ENCODE data around the gene ETV6. TPM values are rescaled to one million over a fixed set of nuclear protein-coding genes. Genes with fewer than 3 reads are reported as not detected.

Gene ETV6
- total RNA-seq, 2 experiments from 2014 or later: 17.1 to 19.3 TPM

DNA sequence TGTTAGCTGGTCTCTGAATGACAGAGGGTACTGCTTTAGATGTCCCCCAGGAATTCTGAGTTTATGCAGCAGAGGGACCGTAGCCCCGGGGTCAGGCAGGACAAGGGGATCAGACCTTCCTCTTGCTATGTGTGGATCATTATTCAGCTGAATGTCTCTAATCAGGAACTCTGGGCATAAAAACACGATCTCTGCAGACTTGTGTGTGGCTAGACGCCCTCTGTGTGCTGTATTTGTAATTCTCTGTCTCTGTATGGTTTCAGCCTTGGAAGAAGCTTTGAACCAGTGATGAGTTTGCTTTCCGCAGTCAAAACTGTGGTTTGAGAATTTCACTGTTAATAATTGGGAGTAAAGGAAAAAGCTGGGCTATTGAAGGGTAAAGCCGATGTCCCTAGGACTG is 125.3 kb downstream of the ETV6 start:
- intact Hi-C loops (cut with micrococcal nuclease; ENCODE audit: unreplicated experiment): no loop called here
- no peak overlapping the region for H3K27ac ChIP-seq (ENCODE audit: low read depth, low read length, poor library complexity, severe bottlenecking)
- H3K9me3 ChIP-seq (ENCODE audit: low read length): no peaks in the 10 kb centered on the region
- POLR2A ChIA-PET: interaction anchor here (0.6 to 2.3 kb wide), 4 partner anchors 13 to 132 kb away, joined by 3 to 9 read pairs (median 4); no protein-coding TSS in a partner anchor
- H3K36me3 ChIP-seq (ENCODE audit: insufficient read depth, low read length): peaks cover 11% of the 10 kb centered on the region; the same call in 1 of the 2 replicates
- no peak overlapping the region; the same call in 1 of the 2 replicates for H2AFZ ChIP-seq (ENCODE audit: low read length)
- BruUV-seq (replicated peaks): no TSS peak
- no peak for DNase-seq (ENCODE audit: low spot score)
- no peak for TF ChIP-seq EZH2phosphoT487 (IDR thresholded peaks at IDR 0.05; ENCODE audit: borderline replicate concordance, low read depth, low read length)
- TF ChIP-seq, protein P1, sequence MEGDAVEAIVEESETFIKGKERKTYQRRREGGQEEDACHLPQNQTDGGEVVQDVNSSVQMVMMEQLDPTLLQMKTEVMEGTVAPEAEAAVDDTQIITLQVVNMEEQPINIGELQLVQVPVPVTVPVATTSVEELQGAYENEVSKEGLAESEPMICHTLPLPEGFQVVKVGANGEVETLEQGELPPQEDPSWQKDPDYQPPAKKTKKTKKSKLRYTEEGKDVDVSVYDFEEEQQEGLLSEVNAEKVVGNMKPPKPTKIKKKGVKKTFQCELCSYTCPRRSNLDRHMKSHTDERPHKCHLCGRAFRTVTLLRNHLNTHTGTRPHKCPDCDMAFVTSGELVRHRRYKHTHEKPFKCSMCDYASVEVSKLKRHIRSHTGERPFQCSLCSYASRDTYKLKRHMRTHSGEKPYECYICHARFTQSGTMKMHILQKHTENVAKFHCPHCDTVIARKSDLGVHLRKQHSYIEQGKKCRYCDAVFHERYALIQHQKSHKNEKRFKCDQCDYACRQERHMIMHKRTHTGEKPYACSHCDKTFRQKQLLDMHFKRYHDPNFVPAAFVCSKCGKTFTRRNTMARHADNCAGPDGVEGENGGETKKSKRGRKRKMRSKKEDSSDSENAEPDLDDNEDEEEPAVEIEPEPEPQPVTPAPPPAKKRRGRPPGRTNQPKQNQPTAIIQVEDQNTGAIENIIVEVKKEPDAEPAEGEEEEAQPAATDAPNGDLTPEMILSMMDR (conservative IDR thresholded peaks at IDR 0.05; ENCODE audit: low read length): peak; percentile 17; the same call in 1 of the 2 replicates
- H3K9me2 ChIP-seq (ENCODE audit: insufficient read depth, low read length): no peaks in the 10 kb centered on the region
- peak overlapping the region; percentile 42 for H3K4me2 ChIP-seq (ENCODE audit: low read length)
- no peak overlapping the region for H3K4me3 ChIP-seq (ENCODE audit: low read depth, low read length, poor library complexity, severe bottlenecking)
- H3K4me1 ChIP-seq (ENCODE audit: insufficient read depth, low read length, poor library complexity, severe bottlenecking): peaks cover 73% of the 10 kb centered on the region
- no peaks in the 10 kb centered on the region for H4K20me1 ChIP-seq (ENCODE audit: insufficient read depth, low read length)
- CTCF ChIA-PET (ENCODE audit: unreplicated experiment): interaction anchor here (1.1 kb wide), 2 partner anchors 11 to 25 kb away, joined by 3 to 5 read pairs; no protein-coding TSS in a partner anchor
- no peaks in the 10 kb centered on the region for H3K79me2 ChIP-seq (ENCODE audit: insufficient read depth, low read depth, low read length)

GRCh38 chr12:11776316-11776715 is 126.8 kb downstream of the ETV6 start:
- no peaks in the 10 kb centered on the region for H4K20me1 ChIP-seq (ENCODE audit: insufficient read depth, low read length)
- H3K4me1 ChIP-seq (ENCODE audit: insufficient read depth, low read length, poor library complexity, severe bottlenecking): peaks cover 81% of the 10 kb centered on the region
- H3K9me2 ChIP-seq (ENCODE audit: insufficient read depth, low read length): no peaks in the 10 kb centered on the region
- 0 out of 2 replicates have a peak overlapping the region, but pooled peaks have one; percentile 23 for H3K4me2 ChIP-seq (ENCODE audit: low read length)
- no peak for TF ChIP-seq EZH2phosphoT487 (IDR thresholded peaks at IDR 0.05; ENCODE audit: borderline replicate concordance, low read depth, low read length)
- H3K36me3 ChIP-seq (ENCODE audit: insufficient read depth, low read length): peaks cover 6% of the 10 kb centered on the region; the same call in 1 of the 2 replicates
- DNase-seq (ENCODE audit: low spot score): no peak
- no peaks in the 10 kb centered on the region for H3K9me3 ChIP-seq (ENCODE audit: low read length)
- POLR2A ChIA-PET: interaction anchor here (1.1 kb wide), 1 partner anchor 10 kb away, joined by 3 read pairs; no protein-coding TSS in a partner anchor
- H3K79me2 ChIP-seq (ENCODE audit: insufficient read depth, low read depth, low read length): peaks cover 4% of the 10 kb centered on the region; the same call in 1 of the 2 replicates
- no peak overlapping the region for H3K4me3 ChIP-seq (ENCODE audit: low read depth, low read length, poor library complexity, severe bottlenecking)
- intact Hi-C loops (cut with micrococcal nuclease; ENCODE audit: unreplicated experiment): no loop called here
- BruUV-seq (replicated peaks): no TSS peak
- no peak overlapping the region for H2AFZ ChIP-seq (ENCODE audit: low read length)
- no peak overlapping the region for H3K27ac ChIP-seq (ENCODE audit: low read depth, low read length, poor library complexity, severe bottlenecking)
- CTCF ChIA-PET (ENCODE audit: unreplicated experiment): no interaction called here

- peaks cover 92% of the 10 kb centered on the region for H3K4me1 ChIP-seq (ENCODE audit: insufficient read depth, low read length, poor library complexity, severe bottlenecking)
- BruUV-seq (replicated peaks): no TSS peak
- DNase-seq (ENCODE audit: low spot score): no peak
- H3K4me3 ChIP-seq (ENCODE audit: low read depth, low read length, poor library complexity, severe bottlenecking): peak overlapping the region; percentile 7
- no peak for TF ChIP-seq EZH2phosphoT487 (IDR thresholded peaks at IDR 0.05; ENCODE audit: borderline replicate concordance, low read depth, low read length)
- TF ChIP-seq, protein P1 (conservative IDR thresholded peaks at IDR 0.05; ENCODE audit: low read length): no peak
- ChIA-PET CTCF (ENCODE audit: unreplicated experiment) (no interaction called here), POLR2A (no interaction called here)
- peaks cover 11% of the 10 kb centered on the region; the same call in 1 of the 2 replicates for H3K79me2 ChIP-seq (ENCODE audit: insufficient read depth, low read depth, low read length)
- no peak overlapping the region for H3K27ac ChIP-seq (ENCODE audit: low read depth, low read length, poor library complexity, severe bottlenecking)
- H2AFZ ChIP-seq (ENCODE audit: low read length): no peak overlapping the region
- peaks cover 2% of the 10 kb centered on the region; the same call in 1 of the 2 replicates for H3K36me3 ChIP-seq (ENCODE audit: insufficient read depth, low read length)
- H4K20me1 ChIP-seq (ENCODE audit: insufficient read depth, low read length): no peaks in the 10 kb centered on the region
- peak overlapping the region; percentile 23; the same call in 1 of the 2 replicates for H3K4me2 ChIP-seq (ENCODE audit: low read length)
- no peaks in the 10 kb centered on the region for H3K9me2 ChIP-seq (ENCODE audit: insufficient read depth, low read length)
- intact Hi-C loops (cut with micrococcal nuclease; ENCODE audit: unreplicated experiment): no loop called here
- H3K9me3 ChIP-seq (ENCODE audit: low read length): no peaks in the 10 kb centered on the region
These were observed 128.0 kb downstream of the ETV6 start for GRCh38 chr12:11777451-11777850.
